Measurements from ENCODE around the gene POLR2C. TPM values are rescaled to one million over a fixed set of nuclear protein-coding genes. Genes with fewer than 3 reads are reported as not detected.
A peak's percentile ranks its signal among the peaks of the same experiment; 100 is the strongest.

The POLR2C gene
- total and polyA plus RNA-seq, 2 experiments from 2014 or later = 37.6 to 123 TPM

DNA sequence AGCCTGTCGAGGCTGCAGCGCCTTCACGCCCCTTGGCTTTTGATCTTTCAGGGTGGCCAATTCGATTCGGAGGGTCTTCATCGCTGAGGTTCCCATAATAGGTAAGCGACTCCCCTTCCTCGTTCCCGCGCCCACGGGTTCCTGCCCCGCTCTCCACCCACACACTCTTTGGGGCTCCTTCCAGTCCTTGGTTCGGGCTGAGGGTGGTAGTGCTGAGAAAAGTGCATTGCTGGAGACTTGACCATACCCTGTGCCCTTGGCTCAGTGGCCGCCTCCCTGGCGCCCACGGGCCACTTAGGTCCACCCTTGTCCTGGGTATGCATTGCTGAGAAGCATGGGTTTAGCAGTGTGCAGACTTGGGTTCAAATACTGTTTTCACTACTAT, 491 bp downstream of the POLR2C start:
- Histone ChIP-seq H2AFZ (0 out of 2 replicates have a peak overlapping the region, but pooled peaks have one; percentile 63), H3K27me3 (ENCODE audit: insufficient read depth) (no peaks in the 10 kb centered on the region), H3K4me3 (peak overlapping the region; percentile 98), H3K4me2 (peak overlapping the region; percentile 96), H3K36me3 (ENCODE audit: insufficient read depth) (peaks cover 35% of the 10 kb centered on the region), H3K4me1 (ENCODE audit: insufficient read depth) (peaks cover 9% of the 10 kb centered on the region; the same call in 1 of the 2 replicates), H3K9me2 (ENCODE audit: insufficient read depth) (no peaks in the 10 kb centered on the region), H4K20me1 (replicated peaks; ENCODE audit: insufficient read depth) (peaks cover 8% of the 10 kb centered on the region), H3F3A (replicated peaks; ENCODE audit: low read depth) (no peaks in the 10 kb centered on the region; the same call in 1 of the 2 replicates), H3K27ac (ENCODE audit: low read depth) (no peak overlapping the region), H3K79me2 (replicated peaks; ENCODE audit: insufficient read depth) (peaks cover 33% of the 10 kb centered on the region)
- no peaks in the 10 kb centered on the region for H3K9me3 Mint-ChIP-seq
- peaks cover 3% of the 10 kb centered on the region for H3K27me3 Mint-ChIP-seq (ENCODE audit: insufficient read depth, low read depth, poor library complexity)
- peaks cover 8% of the 10 kb centered on the region; the same call in 2 of the 3 replicates for H3K4me1 Mint-ChIP-seq
- no peak for TF ChIP-seq EZH2phosphoT487 (IDR thresholded peaks at IDR 0.05; ENCODE audit: unreplicated experiment)
- TF ChIP-seq STAT1 (IDR thresholded peaks at IDR 0.05; ENCODE audit: unreplicated experiment) = no peak
- no peak for TF ChIP-seq JUNB (IDR thresholded peaks at IDR 0.05; ENCODE audit: unreplicated experiment)
- no peak for TF ChIP-seq ZNF462 (CRISPR knock-in tag; IDR thresholded peaks at IDR 0.05)
- TF ChIP-seq EZH2 (IDR thresholded peaks at IDR 0.05; ENCODE audit: low read depth, unreplicated experiment) = no peak
- TF ChIP-seq, protein P1, sequence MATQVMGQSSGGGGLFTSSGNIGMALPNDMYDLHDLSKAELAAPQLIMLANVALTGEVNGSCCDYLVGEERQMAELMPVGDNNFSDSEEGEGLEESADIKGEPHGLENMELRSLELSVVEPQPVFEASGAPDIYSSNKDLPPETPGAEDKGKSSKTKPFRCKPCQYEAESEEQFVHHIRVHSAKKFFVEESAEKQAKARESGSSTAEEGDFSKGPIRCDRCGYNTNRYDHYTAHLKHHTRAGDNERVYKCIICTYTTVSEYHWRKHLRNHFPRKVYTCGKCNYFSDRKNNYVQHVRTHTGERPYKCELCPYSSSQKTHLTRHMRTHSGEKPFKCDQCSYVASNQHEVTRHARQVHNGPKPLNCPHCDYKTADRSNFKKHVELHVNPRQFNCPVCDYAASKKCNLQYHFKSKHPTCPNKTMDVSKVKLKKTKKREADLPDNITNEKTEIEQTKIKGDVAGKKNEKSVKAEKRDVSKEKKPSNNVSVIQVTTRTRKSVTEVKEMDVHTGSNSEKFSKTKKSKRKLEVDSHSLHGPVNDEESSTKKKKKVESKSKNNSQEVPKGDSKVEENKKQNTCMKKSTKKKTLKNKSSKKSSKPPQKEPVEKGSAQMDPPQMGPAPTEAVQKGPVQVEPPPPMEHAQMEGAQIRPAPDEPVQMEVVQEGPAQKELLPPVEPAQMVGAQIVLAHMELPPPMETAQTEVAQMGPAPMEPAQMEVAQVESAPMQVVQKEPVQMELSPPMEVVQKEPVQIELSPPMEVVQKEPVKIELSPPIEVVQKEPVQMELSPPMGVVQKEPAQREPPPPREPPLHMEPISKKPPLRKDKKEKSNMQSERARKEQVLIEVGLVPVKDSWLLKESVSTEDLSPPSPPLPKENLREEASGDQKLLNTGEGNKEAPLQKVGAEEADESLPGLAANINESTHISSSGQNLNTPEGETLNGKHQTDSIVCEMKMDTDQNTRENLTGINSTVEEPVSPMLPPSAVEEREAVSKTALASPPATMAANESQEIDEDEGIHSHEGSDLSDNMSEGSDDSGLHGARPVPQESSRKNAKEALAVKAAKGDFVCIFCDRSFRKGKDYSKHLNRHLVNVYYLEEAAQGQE (IDR thresholded peaks at IDR 0.05; ENCODE audit: unreplicated experiment) = no peak
- TF ChIP-seq NANOG (IDR thresholded peaks at IDR 0.05; ENCODE audit: borderline replicate concordance) = no peak
- no peak for TF ChIP-seq CREB1 (CRISPR knock-in tag; IDR thresholded peaks at IDR 0.05; ENCODE audit: low read depth)
- no peak for TF ChIP-seq CTCF (conservative IDR thresholded peaks at IDR 0.05; ENCODE audit: low read depth in 2 of 2)
- no peak for TF ChIP-seq POLR2AphosphoS5 (IDR thresholded peaks at IDR 0.05; ENCODE audit: low read depth)
- TF ChIP-seq, protein P2, sequence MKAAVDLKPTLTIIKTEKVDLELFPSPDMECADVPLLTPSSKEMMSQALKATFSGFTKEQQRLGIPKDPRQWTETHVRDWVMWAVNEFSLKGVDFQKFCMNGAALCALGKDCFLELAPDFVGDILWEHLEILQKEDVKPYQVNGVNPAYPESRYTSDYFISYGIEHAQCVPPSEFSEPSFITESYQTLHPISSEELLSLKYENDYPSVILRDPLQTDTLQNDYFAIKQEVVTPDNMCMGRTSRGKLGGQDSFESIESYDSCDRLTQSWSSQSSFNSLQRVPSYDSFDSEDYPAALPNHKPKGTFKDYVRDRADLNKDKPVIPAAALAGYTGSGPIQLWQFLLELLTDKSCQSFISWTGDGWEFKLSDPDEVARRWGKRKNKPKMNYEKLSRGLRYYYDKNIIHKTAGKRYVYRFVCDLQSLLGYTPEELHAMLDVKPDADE (IDR thresholded peaks at IDR 0.05) = no peak
- ATAC-seq (peak; percentile 61), DNase-seq (ENCODE audit: low spot score) (no peak)
- H3K4me3 Mint-ChIP-seq = peak overlapping the region; percentile 98
- peak overlapping the region; percentile 94 for H3K27ac Mint-ChIP-seq
- H3K36me3 Mint-ChIP-seq (ENCODE audit: low read depth) = peaks cover 45% of the 10 kb centered on the region

Measured in GM23338 (cell line).